IMR-90 (cell line): ENCODE results near the gene ZNF423. TPM values are rescaled to one million over a fixed set of nuclear protein-coding genes. Genes with fewer than 3 reads are reported as not detected.

Experiments used
- ATAC-seq: fragments of 200-7000 bp; cut with Tn5 transposase; 2 replicates; pipeline ENCODE4 v1.9.1; 2020; ENCODE audit warnings: low read depth, mild to moderate bottlenecking, moderate library complexity
- BruUV-seq: library from RNA; stranded (reverse); fragments of 400-500 nt; replicated peaks from 2 replicates; lab custom pipeline; 2021; lab: Mats Ljungman, UMichigan
- CTCF ChIA-PET: fragments of 300-600 bp; formaldehyde crosslinking; extraction: SDS; loops from one replicate; lab custom pipeline; 2021; ENCODE audit warnings: antibody characterized with exemption; lab: Yijun Ruan, JAX
- POLR2A ChIA-PET: fragments of 300-600 bp; sonication (Branson Sonifier 250); formaldehyde crosslinking; loops from one replicate; lab custom pipeline; 2022; ENCODE audit warnings: antibody characterized with exemption; ENCODE audit not compliant: unreplicated experiment; lab: Charles Lee
- DNase-seq: peaks from one replicate; pipeline ENCODE4 v3.0.0; 2013
- H2AFZ ChIP-seq: replicated peaks from 2 replicates; pipeline ENCODE3; 2013; ENCODE audit warnings: low read length, mild to moderate bottlenecking; ENCODE audit not compliant: poor library complexity
- H2AK5ac ChIP-seq: 2 replicates; pipeline ENCODE4 v1.6.1; 2013; ENCODE audit warnings: low read depth, low read length, inconsistent platforms
- H2AK9ac ChIP-seq: replicated peaks from 2 replicates; pipeline ENCODE3; 2013; ENCODE audit warnings: mild to moderate bottlenecking, low read depth, low read length, moderate library complexity; ENCODE audit not compliant: poor library complexity
- H2BK120ac ChIP-seq: 2 replicates; pipeline ENCODE4 v1.6.1; 2013; ENCODE audit warnings: low read depth, low read length, inconsistent platforms
- H2BK15ac ChIP-seq: 3 replicates; pipeline ENCODE4 v1.6.1; 2013; ENCODE audit warnings: low read depth, low read length, inconsistent platforms
- H2BK20ac ChIP-seq: 2 replicates; pipeline ENCODE4 v1.6.1; 2013; ENCODE audit warnings: low read depth, mild to moderate bottlenecking, inconsistent platforms, low read length, moderate library complexity
- H2BK5ac ChIP-seq: 2 replicates; pipeline ENCODE4 v1.6.1; 2013; ENCODE audit warnings: mild to moderate bottlenecking, low read depth, low read length, inconsistent platforms; ENCODE audit not compliant: poor library complexity, severe bottlenecking
- H3K14ac ChIP-seq: replicated peaks from 2 replicates; pipeline ENCODE4 v1.6.1; 2013; ENCODE audit warnings: low read depth, low read length, inconsistent platforms
- H3K18ac ChIP-seq: 2 replicates; pipeline ENCODE4 v1.6.1; 2013; ENCODE audit warnings: low read depth, low read length, control low read depth
- H3K23ac ChIP-seq: 2 replicates; pipeline ENCODE4 v1.6.1; 2013; ENCODE audit warnings: low read depth, low read length, inconsistent platforms
- H3K27ac ChIP-seq: 2 replicates; pipeline ENCODE4 v1.5.1; 2013; ENCODE audit warnings: mild to moderate bottlenecking, control low read depth, low read length; ENCODE audit not compliant: insufficient read depth
- H3K27me3 ChIP-seq: 2 replicates; pipeline ENCODE4 v1.6.1; 2013; ENCODE audit warnings: low read length; ENCODE audit not compliant: control insufficient read depth, insufficient read depth
- H3K36me3 ChIP-seq: 2 replicates; pipeline ENCODE4 v1.6.1; 2013; ENCODE audit warnings: low read length, mixed read lengths; ENCODE audit not compliant: control insufficient read depth, insufficient read depth
- H3K4ac ChIP-seq: 2 replicates; pipeline ENCODE4 v1.6.1; 2013; ENCODE audit warnings: low read depth, low read length, inconsistent platforms
- H3K4me1 ChIP-seq: 2 replicates; pipeline ENCODE4 v1.6.1; 2013; ENCODE audit warnings: low read length, mixed read lengths; ENCODE audit not compliant: control insufficient read depth, insufficient read depth
- H3K4me2 ChIP-seq: 2 replicates; pipeline ENCODE4 v1.6.1; 2013; ENCODE audit warnings: low read depth, mild to moderate bottlenecking, control low read depth, low read length, moderate library complexity
- H3K4me3 ChIP-seq: 2 replicates; pipeline ENCODE4 v1.5.1; 2013; ENCODE audit warnings: low read depth, mild to moderate bottlenecking, control low read depth, low read length, moderate library complexity; ENCODE audit not compliant: insufficient read depth
- H3K56ac ChIP-seq: 2 replicates; pipeline ENCODE4 v1.6.1; 2013; ENCODE audit warnings: low read length, inconsistent platforms; ENCODE audit not compliant: insufficient read depth; ENCODE audit errors: extremely low read depth
- H3K79me1 ChIP-seq, 2 experiments: 2 replicates each; pipeline ENCODE4 v1.6.1; 2013; ENCODE audit warnings: low read length in 2 of 2, inconsistent platforms in 1 of 2, low read depth in 1 of 2
- H3K9ac ChIP-seq: 2 replicates; pipeline ENCODE4 v1.6.1; 2013; ENCODE audit warnings: low read depth, low read length, control low read depth
- H3K9me1 ChIP-seq: 2 replicates; pipeline ENCODE4 v1.6.1; 2013; ENCODE audit warnings: low read length, inconsistent platforms; ENCODE audit not compliant: insufficient read depth
- H3K9me3 ChIP-seq: 2 replicates; pipeline ENCODE4 v1.6.1; 2013; ENCODE audit warnings: low read length; ENCODE audit not compliant: control insufficient read depth, insufficient read depth
- H4K20me1 ChIP-seq: 2 replicates; pipeline ENCODE4 v1.6.1; 2013; ENCODE audit warnings: low read length, inconsistent platforms; ENCODE audit not compliant: insufficient read depth
- H4K5ac ChIP-seq: 2 replicates; pipeline ENCODE4 v1.6.1; 2013; ENCODE audit warnings: mild to moderate bottlenecking, low read depth, low read length, control low read depth
- H4K8ac ChIP-seq, 2 experiments: 2 replicates each; pipeline ENCODE4 v1.6.1; 2013; ENCODE audit warnings: low read depth in 2 of 2, low read length in 2 of 2, control low read depth in 1 of 2, inconsistent platforms in 1 of 2
- H4K91ac ChIP-seq: 2 replicates; pipeline ENCODE4 v1.6.1; 2013; ENCODE audit warnings: low read depth, low read length, inconsistent platforms; ENCODE audit not compliant: insufficient read depth
- MAZ ChIP-seq: IDR thresholded peaks from 2 replicates; pipeline ENCODE4 v1.6.1; 2012; ENCODE audit warnings: low read depth, mild to moderate bottlenecking, low read length, improper control_type of control experiment, moderate library complexity, borderline replicate concordance
- NFE2L2 ChIP-seq: fragments of 150-350 bp; IDR thresholded peaks from 2 replicates; pipeline ENCODE4 v1.6.1; 2016; ENCODE audit warnings: low read depth, mild to moderate bottlenecking, low read length
- POLR2A ChIP-seq: IDR thresholded peaks from 2 replicates; pipeline ENCODE4 v1.6.1; 2012; ENCODE audit warnings: mild to moderate bottlenecking, low read depth, low read length
- RFX5 ChIP-seq: IDR thresholded peaks from 2 replicates; pipeline ENCODE4 v1.8.0; 2012; ENCODE audit warnings: low read depth, mild to moderate bottlenecking, low read length, moderate library complexity
- WGBS, 2 experiments: methylation state at CpG; one replicate each; pipeline versions ENCODE4 v1.1.5 to v1.1.7; 2013; ENCODE audit warnings: missing lambda C conversion rate in 2 of 2; ENCODE audit not compliant: insufficient read length in 1 of 2; ENCODE audit errors: extremely low coverage in 2 of 2; 5-methylcytosine and 5-hydroxymethylcytosine counted together
- dilution Hi-C: fragments of 300-500 bp; cut with HindIII; formaldehyde crosslinking; loops from one replicate; pipeline ENCODE4 v1.14.3; 2018; ENCODE audit warnings: low sequenced_read_pairs; ENCODE audit not compliant: unreplicated experiment
- in situ Hi-C: fragments of 300-500 bp; cut with MboI; formaldehyde crosslinking; loops from 3 replicates; pipeline ENCODE4 v1.14.3; 2019; ENCODE audit warnings: low sequenced_read_pairs, inconsistent platforms, mixed read lengths
- intact Hi-C: fragments of 100-400 bp; cut with micrococcal nuclease; formaldehyde crosslinking; loops from 2 replicates; pipeline ENCODE4 v1.10.0; 2022
- polyA plus RNA-seq, 3 experiments: library from polyadenylated mRNA; depleted of rRNA; stranded (reverse); fragments of >200 nt; gene quantifications; 2 replicates each; pipeline ENCODE4 v1.2.3, GENCODE V29; 2012; ENCODE audit warnings: low replicate concordance in 1 of 3
- total RNA-seq: library from RNA; depleted of rRNA; stranded (reverse); fragments of >200 nt; gene quantifications from 2 replicates; pipeline ENCODE4 v1.2.3, GENCODE V29; 2012

The ZNF423 gene
- total and polyA plus RNA-seq, 2 of the 4 experiments (the other 2 are of a cell fraction): under 0.01 to 0.10 TPM

- Histone ChIP-seq H4K8ac (no peak overlapping the region), H3K4me1 (no peaks in the 10 kb centered on the region), H2AFZ (no peak overlapping the region), H4K91ac (no peak overlapping the region), H2AK9ac (no peak overlapping the region), H2BK15ac (no peak overlapping the region), H2BK120ac (no peak overlapping the region), H4K5ac (no peak overlapping the region), H3K18ac (no peak overlapping the region), H3K4me2 (no peak overlapping the region), H3K36me3 (no peaks in the 10 kb centered on the region), H2AK5ac (no peak overlapping the region), H3K27me3 (peaks cover 12% of the 10 kb centered on the region; the same call in 1 of the 2 replicates), H3K9me1 (no peaks in the 10 kb centered on the region), H3K27ac (no peak overlapping the region), H4K20me1 (no peaks in the 10 kb centered on the region), H3K9me3 (no peaks in the 10 kb centered on the region), H3K9ac (no peak overlapping the region), H3K23ac (no peak overlapping the region), H3K4me3 (no peak overlapping the region), H3K14ac (no peak overlapping the region), H3K4ac (no peak overlapping the region), H3K56ac (no peak overlapping the region), H2BK20ac (no peak overlapping the region), H2BK5ac (no peak overlapping the region), H3K79me1 (no peaks in the 10 kb centered on the region)
- ATAC-seq: no peak
- TF ChIP-seq RFX5 (no peak), NFE2L2 (no peak), POLR2A (no peak), MAZ (no peak)
- in situ Hi-C loops (no loop called here), dilution Hi-C loops (no loop called here), intact Hi-C loops (loop anchor here (1.0 to 2.0 kb wide), 2 partner anchors 146 to 198 kb away; no protein-coding TSS in a partner anchor)
- no TSS peak for BruUV-seq
- WGBS, 2 experiments: no CpG with 5 or more reads among the region's 21 CpGs
- DNase-seq: no peak
- CTCF ChIA-PET: no interaction called here
- POLR2A ChIA-PET: interaction anchor here (0.5 kb wide), 1 partner anchor 128 kb away, joined by 5 read pairs; no protein-coding TSS in a partner anchor
Measured at GRCh38 chr16:49754495-49755312, 101.2 kb downstream of the ZNF423 start.
